K562 (cell line): ENCODE measurements around the gene TMOD3. TPM values are rescaled to one million over a fixed set of nuclear protein-coding genes. Genes with fewer than 3 reads are reported as not detected.
A peak's percentile ranks its signal among the peaks of the same experiment; 100 is the strongest.

Source experiments
- BDP1 ChIP-seq: IDR thresholded peaks from 3 replicates; pipeline ENCODE4 v1.6.1; 2011; ENCODE audit not compliant: insufficient read length, insufficient read depth
- CCNT2 ChIP-seq: IDR thresholded peaks from 2 replicates; pipeline ENCODE4 v1.6.1; 2011; ENCODE audit warnings: borderline replicate concordance, low read depth, mild to moderate bottlenecking, moderate library complexity, mixed read lengths, low read length; ENCODE audit not compliant: insufficient read length; ENCODE audit errors: extremely low read depth
- E2F1 ChIP-seq: sonication (generic); formaldehyde crosslinking; IDR thresholded peaks from 2 replicates; pipeline ENCODE4 v1.8.1; 2023; ENCODE audit warnings: mild to moderate bottlenecking, missing genetic modification reagents, moderate library complexity
- ELF4 ChIP-seq: fragments of 450-650 bp; formaldehyde crosslinking; IDR thresholded peaks from 2 replicates; pipeline ENCODE4 v1.4.0; 2022; ENCODE audit warnings: missing genetic modification characterization
- HSF4 ChIP-seq: fragments of 250-450 bp; sonication (Bioruptor Pico); IDR thresholded peaks from 2 replicates; pipeline ENCODE4 v2.1.2; 2022; ENCODE audit warnings: mild to moderate bottlenecking, moderate library complexity, borderline replicate concordance
- KDM4B ChIP-seq, 2 experiments: fragments of 450-650 bp in 1 of 2; sonication (generic) in 1 of 2; IDR thresholded peaks; 2 replicates each; pipeline ENCODE4 v1.6.1; 2016 to 2017; ENCODE audit warnings: borderline replicate concordance in 2 of 2, antibody characterized with exemption in 1 of 2, low read depth in 1 of 2, mild to moderate bottlenecking in 1 of 2
- NKRF ChIP-seq: fragments of 450-650 bp; IDR thresholded peaks from 2 replicates; pipeline ENCODE4 v1.6.1; 2016; ENCODE audit warnings: borderline replicate concordance
- NR2F6 ChIP-seq: fragments of 450-650 bp; formaldehyde crosslinking; IDR thresholded peaks from 2 replicates; pipeline ENCODE4 v1.4.0; 2020; ENCODE audit warnings: mild to moderate bottlenecking
- NRF1 ChIP-seq, 2 experiments: fragments of 450-650 bp; IDR thresholded peaks in 1 of 2; conservative IDR thresholded peaks in 1 of 2; 2 replicates each; pipeline ENCODE4 v1.6.1; 2014; ENCODE audit warnings: mild to moderate bottlenecking in 2 of 2
- ZNF764 ChIP-seq: fragments of 250-450 bp; sonication (Bioruptor Pico); IDR thresholded peaks from 2 replicates; pipeline ENCODE4 v1.4.0; 2020; ENCODE audit warnings: low read depth, mild to moderate bottlenecking, moderate library complexity
- polyA plus RNA-seq, 8 experiments: library from polyadenylated mRNA; depleted of rRNA in 4 of 8; stranded (reverse) in 5 of 8; unstranded in 3 of 8; fragments of >200 nt; fragmentation: Nextera tagmentation in 2 of 8; fragmentation: Illumina TruSeq in 1 of 8; extraction: Ambion mirVana in 2 of 8; extraction: Trizol in 1 of 8; gene quantifications; 2 replicates each; pipeline versions ENCODE4 v1.2.1 to v1.2.3, GENCODE V29; 2011 to 2014; ENCODE audit warnings: inconsistent platforms in 1 of 8, missing spikeins in 1 of 8
- total RNA-seq, 7 experiments: library from RNA; depleted of rRNA in 6 of 7; stranded (reverse); fragments of >200 nt in 6 of 7; fragmentation: Illumina TruSeq in 2 of 7; extraction: Trizol in 2 of 7; gene quantifications; 2 replicates each; pipeline versions ENCODE4 v1.2.1 to v1.2.3, GENCODE V29; 2011 to 2021; ENCODE audit warnings: low replicate concordance in 1 of 7
- TF ChIP-seq, protein P1 (sequence below): fragments of 450-650 bp; IDR thresholded peaks from 2 replicates; pipeline ENCODE4 v1.6.1; 2016; ENCODE audit warnings: mild to moderate bottlenecking, moderate library complexity

TMOD3 gene
- total and polyA plus RNA-seq, 9 of the 15 experiments (the other 6 are each of a cell fraction or from before 2014, with no cell fraction given) = 6.8 to 45.0 (median 30.9) TPM

- TF ChIP-seq, protein P1, sequence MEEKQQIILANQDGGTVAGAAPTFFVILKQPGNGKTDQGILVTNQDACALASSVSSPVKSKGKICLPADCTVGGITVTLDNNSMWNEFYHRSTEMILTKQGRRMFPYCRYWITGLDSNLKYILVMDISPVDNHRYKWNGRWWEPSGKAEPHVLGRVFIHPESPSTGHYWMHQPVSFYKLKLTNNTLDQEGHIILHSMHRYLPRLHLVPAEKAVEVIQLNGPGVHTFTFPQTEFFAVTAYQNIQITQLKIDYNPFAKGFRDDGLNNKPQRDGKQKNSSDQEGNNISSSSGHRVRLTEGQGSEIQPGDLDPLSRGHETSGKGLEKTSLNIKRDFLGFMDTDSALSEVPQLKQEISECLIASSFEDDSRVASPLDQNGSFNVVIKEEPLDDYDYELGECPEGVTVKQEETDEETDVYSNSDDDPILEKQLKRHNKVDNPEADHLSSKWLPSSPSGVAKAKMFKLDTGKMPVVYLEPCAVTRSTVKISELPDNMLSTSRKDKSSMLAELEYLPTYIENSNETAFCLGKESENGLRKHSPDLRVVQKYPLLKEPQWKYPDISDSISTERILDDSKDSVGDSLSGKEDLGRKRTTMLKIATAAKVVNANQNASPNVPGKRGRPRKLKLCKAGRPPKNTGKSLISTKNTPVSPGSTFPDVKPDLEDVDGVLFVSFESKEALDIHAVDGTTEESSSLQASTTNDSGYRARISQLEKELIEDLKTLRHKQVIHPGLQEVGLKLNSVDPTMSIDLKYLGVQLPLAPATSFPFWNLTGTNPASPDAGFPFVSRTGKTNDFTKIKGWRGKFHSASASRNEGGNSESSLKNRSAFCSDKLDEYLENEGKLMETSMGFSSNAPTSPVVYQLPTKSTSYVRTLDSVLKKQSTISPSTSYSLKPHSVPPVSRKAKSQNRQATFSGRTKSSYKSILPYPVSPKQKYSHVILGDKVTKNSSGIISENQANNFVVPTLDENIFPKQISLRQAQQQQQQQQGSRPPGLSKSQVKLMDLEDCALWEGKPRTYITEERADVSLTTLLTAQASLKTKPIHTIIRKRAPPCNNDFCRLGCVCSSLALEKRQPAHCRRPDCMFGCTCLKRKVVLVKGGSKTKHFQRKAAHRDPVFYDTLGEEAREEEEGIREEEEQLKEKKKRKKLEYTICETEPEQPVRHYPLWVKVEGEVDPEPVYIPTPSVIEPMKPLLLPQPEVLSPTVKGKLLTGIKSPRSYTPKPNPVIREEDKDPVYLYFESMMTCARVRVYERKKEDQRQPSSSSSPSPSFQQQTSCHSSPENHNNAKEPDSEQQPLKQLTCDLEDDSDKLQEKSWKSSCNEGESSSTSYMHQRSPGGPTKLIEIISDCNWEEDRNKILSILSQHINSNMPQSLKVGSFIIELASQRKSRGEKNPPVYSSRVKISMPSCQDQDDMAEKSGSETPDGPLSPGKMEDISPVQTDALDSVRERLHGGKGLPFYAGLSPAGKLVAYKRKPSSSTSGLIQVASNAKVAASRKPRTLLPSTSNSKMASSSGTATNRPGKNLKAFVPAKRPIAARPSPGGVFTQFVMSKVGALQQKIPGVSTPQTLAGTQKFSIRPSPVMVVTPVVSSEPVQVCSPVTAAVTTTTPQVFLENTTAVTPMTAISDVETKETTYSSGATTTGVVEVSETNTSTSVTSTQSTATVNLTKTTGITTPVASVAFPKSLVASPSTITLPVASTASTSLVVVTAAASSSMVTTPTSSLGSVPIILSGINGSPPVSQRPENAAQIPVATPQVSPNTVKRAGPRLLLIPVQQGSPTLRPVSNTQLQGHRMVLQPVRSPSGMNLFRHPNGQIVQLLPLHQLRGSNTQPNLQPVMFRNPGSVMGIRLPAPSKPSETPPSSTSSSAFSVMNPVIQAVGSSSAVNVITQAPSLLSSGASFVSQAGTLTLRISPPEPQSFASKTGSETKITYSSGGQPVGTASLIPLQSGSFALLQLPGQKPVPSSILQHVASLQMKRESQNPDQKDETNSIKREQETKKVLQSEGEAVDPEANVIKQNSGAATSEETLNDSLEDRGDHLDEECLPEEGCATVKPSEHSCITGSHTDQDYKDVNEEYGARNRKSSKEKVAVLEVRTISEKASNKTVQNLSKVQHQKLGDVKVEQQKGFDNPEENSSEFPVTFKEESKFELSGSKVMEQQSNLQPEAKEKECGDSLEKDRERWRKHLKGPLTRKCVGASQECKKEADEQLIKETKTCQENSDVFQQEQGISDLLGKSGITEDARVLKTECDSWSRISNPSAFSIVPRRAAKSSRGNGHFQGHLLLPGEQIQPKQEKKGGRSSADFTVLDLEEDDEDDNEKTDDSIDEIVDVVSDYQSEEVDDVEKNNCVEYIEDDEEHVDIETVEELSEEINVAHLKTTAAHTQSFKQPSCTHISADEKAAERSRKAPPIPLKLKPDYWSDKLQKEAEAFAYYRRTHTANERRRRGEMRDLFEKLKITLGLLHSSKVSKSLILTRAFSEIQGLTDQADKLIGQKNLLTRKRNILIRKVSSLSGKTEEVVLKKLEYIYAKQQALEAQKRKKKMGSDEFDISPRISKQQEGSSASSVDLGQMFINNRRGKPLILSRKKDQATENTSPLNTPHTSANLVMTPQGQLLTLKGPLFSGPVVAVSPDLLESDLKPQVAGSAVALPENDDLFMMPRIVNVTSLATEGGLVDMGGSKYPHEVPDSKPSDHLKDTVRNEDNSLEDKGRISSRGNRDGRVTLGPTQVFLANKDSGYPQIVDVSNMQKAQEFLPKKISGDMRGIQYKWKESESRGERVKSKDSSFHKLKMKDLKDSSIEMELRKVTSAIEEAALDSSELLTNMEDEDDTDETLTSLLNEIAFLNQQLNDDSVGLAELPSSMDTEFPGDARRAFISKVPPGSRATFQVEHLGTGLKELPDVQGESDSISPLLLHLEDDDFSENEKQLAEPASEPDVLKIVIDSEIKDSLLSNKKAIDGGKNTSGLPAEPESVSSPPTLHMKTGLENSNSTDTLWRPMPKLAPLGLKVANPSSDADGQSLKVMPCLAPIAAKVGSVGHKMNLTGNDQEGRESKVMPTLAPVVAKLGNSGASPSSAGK = no peak
- TF ChIP-seq E2F1 (CRISPR knock-in tag) (no peak), CCNT2 (no peak), KDM4B (IDR thresholded peaks at IDR 0.05; ENCODE audit: borderline replicate concordance in 2 of 2, low read depth in 1 of 2) (no peak), ELF4 (CRISPR knock-in tag) (0 out of 2 replicates have a peak, but pooled peaks have one; percentile 51), NKRF (no peak), BDP1 (no peak), HSF4 (peak; percentile 56; the same call in 1 of the 2 replicates), NRF1 (conservative IDR thresholded peaks at IDR 0.05 in 1 of 2, IDR thresholded peaks at IDR 0.05 in 1 of 2) (peak; percentile 93 to 94), NR2F6 (CRISPR knock-in tag) (no peak), ZNF764 (CRISPR knock-in tag) (0 out of 2 replicates have a peak, but pooled peaks have one; percentile 23)
These were observed at the start of gene TMOD3 (continued) for GRCh38 chr15:51829376-51830275.
